ENCODE data around the gene BBIP1. TPM values are rescaled to one million over a fixed set of nuclear protein-coding genes. Genes with fewer than 3 reads are reported as not detected.

Gene BBIP1
- total RNA-seq, 1 donor from 2014 or later: 25.3 TPM

DNA sequence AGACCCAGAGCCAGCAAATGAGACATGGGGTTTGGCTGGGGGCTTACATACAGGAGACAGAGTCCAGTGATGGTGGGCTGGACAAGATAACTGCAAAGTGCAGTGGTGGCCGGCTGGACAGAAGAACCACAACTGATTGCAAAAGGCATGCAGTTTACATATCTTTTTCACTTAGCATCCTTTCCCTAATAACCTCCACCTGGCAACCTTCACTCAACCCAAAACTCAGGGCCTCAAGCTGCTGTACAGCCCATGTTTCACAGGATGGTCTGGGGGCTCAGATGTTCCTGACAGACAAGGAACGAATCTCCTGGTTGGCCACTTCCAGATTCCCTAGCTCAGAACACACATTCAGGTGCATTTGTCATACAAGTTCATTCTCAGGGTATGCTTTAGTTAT is 55.0 kb downstream of the BBIP1 start:
- H3K4me3 ChIP-seq: no peak overlapping the region
- H3K27me3 ChIP-seq: no peaks in the 10 kb centered on the region
- no peaks in the 10 kb centered on the region for H3K36me3 ChIP-seq
- intact Hi-C loops (cut with DNase I): no loop called here
- TF ChIP-seq, protein P1, sequence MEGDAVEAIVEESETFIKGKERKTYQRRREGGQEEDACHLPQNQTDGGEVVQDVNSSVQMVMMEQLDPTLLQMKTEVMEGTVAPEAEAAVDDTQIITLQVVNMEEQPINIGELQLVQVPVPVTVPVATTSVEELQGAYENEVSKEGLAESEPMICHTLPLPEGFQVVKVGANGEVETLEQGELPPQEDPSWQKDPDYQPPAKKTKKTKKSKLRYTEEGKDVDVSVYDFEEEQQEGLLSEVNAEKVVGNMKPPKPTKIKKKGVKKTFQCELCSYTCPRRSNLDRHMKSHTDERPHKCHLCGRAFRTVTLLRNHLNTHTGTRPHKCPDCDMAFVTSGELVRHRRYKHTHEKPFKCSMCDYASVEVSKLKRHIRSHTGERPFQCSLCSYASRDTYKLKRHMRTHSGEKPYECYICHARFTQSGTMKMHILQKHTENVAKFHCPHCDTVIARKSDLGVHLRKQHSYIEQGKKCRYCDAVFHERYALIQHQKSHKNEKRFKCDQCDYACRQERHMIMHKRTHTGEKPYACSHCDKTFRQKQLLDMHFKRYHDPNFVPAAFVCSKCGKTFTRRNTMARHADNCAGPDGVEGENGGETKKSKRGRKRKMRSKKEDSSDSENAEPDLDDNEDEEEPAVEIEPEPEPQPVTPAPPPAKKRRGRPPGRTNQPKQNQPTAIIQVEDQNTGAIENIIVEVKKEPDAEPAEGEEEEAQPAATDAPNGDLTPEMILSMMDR (IDR thresholded peaks at IDR 0.05): no peak
- H3K4me1 ChIP-seq: peaks cover 57% of the 10 kb centered on the region
- ATAC-seq (no peak), DNase-seq (no peak)
- H3K9me3 ChIP-seq: no peaks in the 10 kb centered on the region
- H3K27ac ChIP-seq: peak overlapping the region; percentile 89

DNA sequence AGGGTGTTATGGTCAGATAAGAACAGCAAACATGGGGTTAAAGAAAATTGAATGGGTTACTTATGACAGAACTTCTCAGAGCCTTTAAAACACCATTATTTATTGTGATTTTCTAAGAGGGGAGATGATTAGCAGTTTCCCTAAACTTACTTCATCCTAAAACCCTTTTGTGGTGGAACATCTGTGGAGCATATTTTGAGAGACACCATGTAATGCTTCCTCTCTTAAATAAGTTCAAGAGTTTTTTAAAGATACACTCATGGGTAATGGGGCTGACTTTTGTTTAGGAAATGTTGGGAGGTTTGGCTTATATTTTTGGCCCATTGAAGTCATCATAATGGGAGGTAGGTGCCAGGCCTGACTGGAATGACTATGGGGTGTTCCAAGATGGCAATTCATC is 55.6 kb downstream of the BBIP1 start:
- no peaks in the 10 kb centered on the region for H3K27me3 ChIP-seq
- H3K9me3 ChIP-seq: no peaks in the 10 kb centered on the region
- peaks cover 58% of the 10 kb centered on the region for H3K4me1 ChIP-seq
- no peaks in the 10 kb centered on the region for H3K36me3 ChIP-seq
- H3K4me3 ChIP-seq: no peak overlapping the region
- H3K27ac ChIP-seq: no peak overlapping the region
- no peak for ATAC-seq
- TF ChIP-seq, protein P1 (IDR thresholded peaks at IDR 0.05): no peak
- no peak for DNase-seq
- intact Hi-C loops (cut with DNase I): no loop called here

DNA sequence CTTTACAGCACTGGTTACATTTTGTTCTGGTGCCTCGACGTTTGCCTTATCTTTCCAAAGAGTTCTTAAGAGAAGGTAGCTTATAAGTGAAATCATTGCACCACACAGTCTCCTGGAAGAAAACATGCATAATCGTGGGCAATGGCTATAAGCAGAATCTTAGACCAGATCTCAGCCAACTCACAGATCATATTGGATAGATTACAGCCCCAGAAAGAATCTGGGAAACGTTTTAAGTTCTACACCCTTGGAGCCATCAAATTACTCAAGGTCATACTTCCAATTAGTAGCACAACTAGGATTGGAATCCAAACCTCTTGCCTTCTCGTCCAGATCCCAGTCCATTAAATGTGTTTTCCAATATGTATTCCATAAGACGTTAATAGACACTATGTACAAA is 56.0 kb downstream of the BBIP1 start:
- no peak for DNase-seq
- Histone ChIP-seq H3K27ac (peak overlapping the region; percentile 52), H3K4me3 (no peak overlapping the region), H3K4me1 (peaks cover 61% of the 10 kb centered on the region), H3K27me3 (no peaks in the 10 kb centered on the region), H3K36me3 (no peaks in the 10 kb centered on the region), H3K9me3 (no peaks in the 10 kb centered on the region)
- ATAC-seq: no peak
- intact Hi-C loops (cut with DNase I): no loop called here
- TF ChIP-seq, protein P1 (IDR thresholded peaks at IDR 0.05): no peak

DNA sequence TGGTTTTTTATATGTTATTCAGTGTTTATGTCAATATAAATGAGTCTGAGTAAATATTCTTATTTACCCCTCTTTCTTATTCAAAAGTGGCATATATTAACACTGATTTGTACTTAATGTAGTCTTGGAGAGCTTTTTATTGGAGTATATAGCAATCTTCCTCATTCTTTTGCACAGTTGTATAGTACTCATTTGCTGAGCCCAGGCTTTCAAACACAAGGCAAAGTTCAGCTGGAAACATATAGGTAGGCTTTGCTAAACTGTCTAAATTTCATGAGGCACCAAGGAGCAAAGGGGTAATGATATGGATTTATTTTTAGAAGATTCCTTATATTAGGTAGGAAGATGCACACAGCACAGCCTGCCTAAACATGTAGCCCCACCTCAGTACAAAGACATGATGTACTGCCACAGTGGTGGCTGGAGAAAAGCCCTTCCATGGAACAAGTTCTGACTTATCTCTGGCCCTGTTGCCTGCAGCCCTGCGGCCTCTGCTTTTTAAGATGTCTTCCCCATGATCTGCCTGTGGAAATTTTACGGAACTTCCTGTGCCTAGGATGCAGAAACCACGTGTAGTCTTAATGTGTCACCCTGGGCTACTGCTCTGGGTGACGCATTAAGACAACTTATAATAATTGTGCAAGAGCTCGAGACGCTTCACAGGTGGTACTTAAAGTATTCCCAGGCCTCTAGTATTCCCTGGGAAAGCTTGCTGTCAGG is 56.9 kb downstream of the BBIP1 start:
- Histone ChIP-seq H3K36me3 (no peaks in the 10 kb centered on the region), H3K27ac (peak overlapping the region; percentile 52), H3K4me3 (no peak overlapping the region), H3K27me3 (no peaks in the 10 kb centered on the region), H3K9me3 (no peaks in the 10 kb centered on the region), H3K4me1 (peaks cover 69% of the 10 kb centered on the region)
- TF ChIP-seq, protein P1 (IDR thresholded peaks at IDR 0.05): no peak
- DNase-seq (no peak), ATAC-seq (peak; percentile 54)
- intact Hi-C loops (cut with DNase I): no loop called here

DNA sequence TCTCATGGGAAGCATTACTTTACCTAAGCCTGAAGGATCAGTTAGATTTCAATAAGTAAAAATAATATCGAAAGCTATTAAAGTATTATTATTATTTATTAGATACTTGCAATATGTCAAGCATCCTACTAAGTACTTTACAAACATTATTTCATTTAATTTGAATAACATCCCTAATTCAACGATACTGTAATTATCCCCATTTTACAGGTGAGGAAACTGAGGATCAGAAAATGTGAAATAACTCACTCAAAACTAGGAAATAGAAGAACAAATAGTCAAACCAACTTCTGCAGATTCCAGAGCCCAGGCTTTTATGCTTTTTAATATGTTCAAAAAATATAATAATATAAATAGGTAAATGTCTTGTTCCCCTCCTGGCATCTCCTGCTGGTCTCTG is 57.5 kb downstream of the BBIP1 start:
- Histone ChIP-seq H3K36me3 (no peaks in the 10 kb centered on the region), H3K9me3 (no peaks in the 10 kb centered on the region), H3K27me3 (no peaks in the 10 kb centered on the region), H3K4me1 (peaks cover 68% of the 10 kb centered on the region), H3K4me3 (no peak overlapping the region), H3K27ac (peak overlapping the region; percentile 81)
- intact Hi-C loops (cut with DNase I): no loop called here
- TF ChIP-seq, protein P1 (IDR thresholded peaks at IDR 0.05): no peak
- no peak for DNase-seq
- no peak for ATAC-seq
